K562 (cell line): ENCODE measurements around the gene SNTG2. TPM values are rescaled to one million over a fixed set of nuclear protein-coding genes. Genes with fewer than 3 reads are reported as not detected.

Experiments
- ATAC-seq: fragments of 200-7000 bp; cut with Tn5 transposase; 3 replicates; pipeline ENCODE4 v1.9.1; 2020; ENCODE audit warnings: moderate library complexity
- BruUV-seq: library from RNA; stranded (reverse); fragments of 400-500 nt; replicated peaks from 2 replicates; lab custom pipeline; 2021; lab: Mats Ljungman, UMichigan
- CTCF ChIA-PET: fragments of 300-600 bp; formaldehyde crosslinking; extraction: SDS; loops from one replicate; lab custom pipeline; 2021; ENCODE audit warnings: low intra/inter-chr PET ratio; lab: Yijun Ruan, JAX
- POLR2A ChIA-PET: fragments of 300-600, 350-650 bp; sonication (Branson Sonifier 250); formaldehyde crosslinking; extraction: SDS; loops from one replicate; lab custom pipeline; 2021; ENCODE audit warnings: antibody characterized with exemption, inconsistent platforms; lab: Yijun Ruan, JAX
- DNase-seq, 4 experiments: peaks; one replicate each; pipeline versions ENCODE4 v3.0.0 to v3.0.0-alpha.2; 2011 to 2018; ENCODE audit warnings: low spot score in 3 of 4, mixed read lengths in 3 of 4; ENCODE audit errors: extremely low read depth in 1 of 4
- FAIRE-seq: peaks from 2 replicates; lab custom pipeline; 2011; peaks lifted over from hg19 to GRCh38; lab: Jason Lieb, UNC
- H2AFZ ChIP-seq: 2 replicates; pipeline ENCODE4 v1.6.0; 2011; ENCODE audit warnings: low read depth, low read length, control low read depth, inconsistent platforms
- H3K27ac ChIP-seq: fragments of 200-600 bp; 3 replicates; pipeline ENCODE4 v1.8.0; 2011; ENCODE audit warnings: low read depth, mild to moderate bottlenecking, control low read depth, inconsistent platforms, low read length, moderate library complexity, mixed read lengths; ENCODE audit errors: extremely low read depth
- H3K27me3 ChIP-seq, 2 experiments: fragments of 300-600 bp in 1 of 2; 2 replicates in 1 of 2; 3 replicates in 1 of 2; pipeline versions ENCODE4 v1.6.0 to v1.8.0; 2011; ENCODE audit warnings: inconsistent platforms in 2 of 2, low read length in 2 of 2, mild to moderate bottlenecking in 1 of 2, mixed read lengths in 1 of 2, moderate library complexity in 1 of 2; ENCODE audit not compliant: control insufficient read depth in 2 of 2, insufficient read depth in 2 of 2
- H3K36me3 ChIP-seq: fragments of 300-600 bp; 3 replicates; pipeline ENCODE4 v1.8.0; 2011; ENCODE audit warnings: mild to moderate bottlenecking, low read length, inconsistent platforms; ENCODE audit not compliant: control insufficient read depth, insufficient read depth
- H3K4me1 ChIP-seq, 2 experiments: fragments of 200-600 bp in 1 of 2; replicated peaks in 1 of 2; 2 replicates in 1 of 2; 3 replicates in 1 of 2; pipeline versions ENCODE4 v1.5.1 to v1.8.0; 2011; ENCODE audit warnings: inconsistent platforms in 2 of 2, low read length in 2 of 2, mild to moderate bottlenecking in 1 of 2, mixed read lengths in 1 of 2, moderate library complexity in 1 of 2; ENCODE audit not compliant: control insufficient read depth in 2 of 2, insufficient read depth in 2 of 2
- H3K4me2 ChIP-seq: 2 replicates; pipeline ENCODE4 v1.6.1; 2011; ENCODE audit warnings: low read length, control low read depth, inconsistent platforms, mixed read lengths; ENCODE audit not compliant: insufficient read depth
- H3K4me3 ChIP-seq: fragments of 200-600 bp; sonication (generic), shearing (Covaris generic); 2 replicates; pipeline ENCODE4 v1.5.1; 2016; ENCODE audit warnings: control low read depth, inconsistent platforms
- H3K79me2 ChIP-seq: fragments of 200-600 bp; 3 replicates; pipeline ENCODE4 v1.8.0; 2011; ENCODE audit warnings: low read length, inconsistent platforms; ENCODE audit not compliant: control insufficient read depth, insufficient read depth
- H3K9ac ChIP-seq, 2 experiments: 2 replicates each; pipeline versions ENCODE4 v1.6.0 to v1.6.1; 2011; ENCODE audit warnings: low read depth in 2 of 2, low read length in 2 of 2, control low read depth in 1 of 2, inconsistent platforms in 1 of 2, mild to moderate bottlenecking in 1 of 2, mixed read lengths in 1 of 2; ENCODE audit not compliant: insufficient read depth in 1 of 2
- H3K9me1 ChIP-seq: one replicate; pipeline ENCODE4 v1.6.0; 2011; ENCODE audit warnings: inconsistent platforms, mild to moderate bottlenecking, low read length, moderate library complexity; ENCODE audit not compliant: control insufficient read depth, insufficient read depth
- H3K9me3 ChIP-seq: replicated peaks from 2 replicates; pipeline ENCODE4 v1.5.1; 2011; ENCODE audit warnings: low read depth, low read length, inconsistent platforms; ENCODE audit not compliant: control insufficient read depth, insufficient read depth
- H4K20me1 ChIP-seq: replicated peaks from 2 replicates; pipeline ENCODE4 v1.6.1; 2011; ENCODE audit warnings: low read length, inconsistent platforms, mixed read lengths; ENCODE audit not compliant: control insufficient read depth, insufficient read depth
- ASH1L ChIP-seq: fragments of 450-650 bp; IDR thresholded peaks from 2 replicates; pipeline ENCODE4 v1.6.1; 2018; ENCODE audit warnings: borderline replicate concordance, mild to moderate bottlenecking, low read depth; ENCODE audit not compliant: partially characterized antibody
- ATF3 ChIP-seq, 2 experiments: fragments of 450-650 bp in 1 of 2; sonication (generic) in 1 of 2; formaldehyde crosslinking in 1 of 2; IDR thresholded peaks in 1 of 2; conservative IDR thresholded peaks in 1 of 2; 2 replicates each; pipeline versions ENCODE4 v1.6.1 to v1.8.1; 2016 to 2023; ENCODE audit warnings: mild to moderate bottlenecking in 2 of 2, moderate library complexity in 2 of 2, inconsistent platforms in 1 of 2, missing genetic modification reagents in 1 of 2
- EGR1 ChIP-seq: fragments of 450-650 bp; conservative IDR thresholded peaks from 2 replicates; pipeline ENCODE4 v1.6.1; 2017; ENCODE audit warnings: mild to moderate bottlenecking
- GABPA ChIP-seq: fragments of 200-800 bp; sonication (Bioruptor generic); conservative IDR thresholded peaks from 2 replicates; pipeline ENCODE4 v1.6.1; 2016; ENCODE audit warnings: low read depth, missing genetic modification characterization, missing compliant biosample characterization
- HIVEP1 ChIP-seq: fragments of 250-450 bp; sonication (Bioruptor Pico); IDR thresholded peaks from 2 replicates; pipeline ENCODE4 v1.4.0; 2020; ENCODE audit warnings: mild to moderate bottlenecking
- MECOM ChIP-seq: fragments of 250-450 bp; sonication (Bioruptor Pico); IDR thresholded peaks from 2 replicates; pipeline ENCODE4 v1.8.0; 2022; ENCODE audit warnings: inconsistent platforms
- NR2C1 ChIP-seq, 2 experiments: fragments of 450-650 bp; IDR thresholded peaks; 2 replicates each; pipeline ENCODE4 v1.6.1; 2017; ENCODE audit warnings: mild to moderate bottlenecking in 2 of 2, antibody characterized with exemption in 1 of 2, inconsistent platforms in 1 of 2, missing compliant biosample characterization in 1 of 2, missing genetic modification characterization in 1 of 2
- SRSF9 ChIP-seq: fragments of 200-400 bp; formaldehyde crosslinking; IDR thresholded peaks from 2 replicates; pipeline ENCODE4 v1.6.1; 2017; ENCODE audit warnings: low read depth, low read length, borderline replicate concordance
- TARDBP ChIP-seq: fragments of 450-650 bp; IDR thresholded peaks from 2 replicates; pipeline ENCODE4 v1.6.1; 2016
- TCF7 ChIP-seq: sonication (generic); IDR thresholded peaks from 2 replicates; pipeline ENCODE4 v1.6.1; 2016; ENCODE audit warnings: antibody characterized with exemption, borderline replicate concordance
- ZKSCAN8 ChIP-seq: fragments of 200-800 bp; sonication (Bioruptor generic); IDR thresholded peaks from 2 replicates; pipeline ENCODE4 v1.6.1; 2016; ENCODE audit warnings: missing genetic modification characterization, missing compliant biosample characterization
- ZNF146 ChIP-seq: IDR thresholded peaks from one replicate; pipeline ENCODE4 v1.6.1; 2018; ENCODE audit warnings: missing compliant biosample characterization; ENCODE audit not compliant: unreplicated experiment
- ZNF785 ChIP-seq: fragments of 250-450 bp; sonication (Bioruptor Pico); IDR thresholded peaks from 2 replicates; pipeline ENCODE4 v1.4.0; 2020; ENCODE audit warnings: mild to moderate bottlenecking
- WGBS: fragments of 100-300 bp; shearing (Covaris generic); methylation state at CpG from one replicate; pipeline ENCODE4 v1.1.6; 2016; ENCODE audit warnings: low coverage, mixed read lengths; ENCODE audit not compliant: insufficient coverage; ENCODE audit errors: missing lambda C conversion rate; 5-methylcytosine and 5-hydroxymethylcytosine counted together
- in situ Hi-C: fragments of 300-500 bp; cut with MboI; formaldehyde crosslinking; loops from 4 replicates; pipeline ENCODE4 v1.15.0; 2018; ENCODE audit warnings: inconsistent platforms, mixed read lengths
- intact Hi-C: fragments of 100-400 bp; cut with micrococcal nuclease; formaldehyde crosslinking; loops from 2 replicates; pipeline ENCODE4 v1.14.2; 2022
- polyA plus RNA-seq, 8 experiments: library from polyadenylated mRNA; depleted of rRNA in 4 of 8; stranded (reverse) in 5 of 8; unstranded in 3 of 8; fragments of >200 nt; fragmentation: Nextera tagmentation in 2 of 8; fragmentation: Illumina TruSeq in 1 of 8; extraction: Ambion mirVana in 2 of 8; extraction: Trizol in 1 of 8; gene quantifications; 2 replicates each; pipeline versions ENCODE4 v1.2.1 to v1.2.3, GENCODE V29; 2011 to 2014; ENCODE audit warnings: inconsistent platforms in 1 of 8, missing spikeins in 1 of 8
- total RNA-seq, 7 experiments: library from RNA; depleted of rRNA in 6 of 7; stranded (reverse); fragments of >200 nt in 6 of 7; fragmentation: Illumina TruSeq in 2 of 7; extraction: Trizol in 2 of 7; gene quantifications; 2 replicates each; pipeline versions ENCODE4 v1.2.1 to v1.2.3, GENCODE V29; 2011 to 2021; ENCODE audit warnings: low replicate concordance in 1 of 7

The SNTG2 gene
- total and polyA plus RNA-seq, 9 of the 15 experiments (the other 6 are each of a cell fraction or from before 2014, with no cell fraction given) = not detected

GRCh38 chr2:925711-926110 lies 24.9 kb upstream of the SNTG2 start:
- CTCF ChIA-PET = no interaction called here
- POLR2A ChIA-PET = no interaction called here
- intact Hi-C loops = no loop called here
- Histone ChIP-seq H3K4me3 (no peak overlapping the region), H3K4me1 (peaks cover 0 to 4% of the 10 kb centered on the region in 2 experiments; a peak in 2 of 5 replicates), H3K9me3 (no peaks in the 10 kb centered on the region), H3K79me2 (no peaks in the 10 kb centered on the region), H3K36me3 (no peaks in the 10 kb centered on the region), H3K9ac (no peak overlapping the region), H2AFZ (no peak overlapping the region), H3K27ac (no peak overlapping the region), H3K9me1 (no peaks in the 10 kb centered on the region), H3K27me3 (peaks cover 15 to 55% of the 10 kb centered on the region in 2 experiments), H4K20me1 (peaks cover 3% of the 10 kb centered on the region; the same call in 1 of the 2 replicates), H3K4me2 (no peak overlapping the region)
- no peak for TF ChIP-seq MECOM (CRISPR knock-in tag)
- TF ChIP-seq EGR1 = no peak
- no peak for TF ChIP-seq TARDBP
- DNase-seq (no peak), FAIRE-seq (no peak), ATAC-seq (no peak)
- no TSS peak for BruUV-seq
- in situ Hi-C loops = no loop called here
- WGBS = 0% methylated on average over 5 of the region's 8 CpGs

DNA sequence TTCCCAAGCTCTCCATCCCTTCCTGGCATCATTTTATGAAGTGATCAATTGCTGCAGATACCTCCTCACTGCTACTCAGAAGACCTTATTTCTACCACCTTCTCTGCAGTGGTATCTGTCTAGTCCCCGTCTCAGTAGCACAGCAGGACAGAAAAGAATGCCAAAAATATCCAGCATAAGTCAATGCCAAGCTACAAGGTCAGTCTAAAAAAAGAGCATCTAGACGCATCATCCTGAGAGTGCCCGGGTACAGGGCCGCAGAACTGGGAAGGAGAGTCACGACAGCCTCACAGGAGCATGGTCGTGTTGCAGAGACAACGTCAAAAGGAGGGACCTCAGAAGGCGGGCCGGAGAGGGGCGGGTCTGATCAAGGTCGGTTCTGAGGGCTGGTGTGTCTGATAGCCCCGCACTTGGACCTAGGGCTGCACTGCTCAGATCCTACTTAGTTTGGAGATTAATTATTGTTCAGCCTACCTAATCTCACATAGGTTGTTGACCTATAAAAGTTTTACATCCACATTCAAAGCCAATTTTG lies 24.3 kb upstream of the SNTG2 start:
- H3K9me3 ChIP-seq = no peaks in the 10 kb centered on the region
- H3K4me3 ChIP-seq = no peak overlapping the region
- no peak overlapping the region for H2AFZ ChIP-seq
- intact Hi-C loops = no loop called here
- no peak for FAIRE-seq
- H4K20me1 ChIP-seq = peaks cover 3% of the 10 kb centered on the region; the same call in 1 of the 2 replicates
- H3K36me3 ChIP-seq = no peaks in the 10 kb centered on the region
- no peak overlapping the region for H3K27ac ChIP-seq
- DNase-seq = no peak
- H3K27me3 ChIP-seq = peaks cover 18 to 56% of the 10 kb centered on the region in 2 experiments
- in situ Hi-C loops = no loop called here
- H3K9me1 ChIP-seq = no peaks in the 10 kb centered on the region
- under 1% methylated on average over 12 of the region's 12 CpGs for WGBS
- no TSS peak for BruUV-seq
- no peak overlapping the region for H3K4me2 ChIP-seq
- ChIA-PET POLR2A (no interaction called here), CTCF (no interaction called here)
- peaks cover 0 to 4% of the 10 kb centered on the region in 2 experiments; a peak in 2 of 5 replicates for H3K4me1 ChIP-seq
- no peak overlapping the region for H3K9ac ChIP-seq
- no peak for ATAC-seq
- no peaks in the 10 kb centered on the region for H3K79me2 ChIP-seq
- TF ChIP-seq NR2C1 (IDR thresholded peaks at IDR 0.05) (no peak), NR2C1 (tag; IDR thresholded peaks at IDR 0.05) (no peak), ASH1L (no peak), ZNF785 (CRISPR knock-in tag) (no peak), ZKSCAN8 (CRISPR knock-in tag) (no peak), ATF3 (IDR thresholded peaks at IDR 0.05) (no peak), ATF3 (CRISPR knock-in tag; conservative IDR thresholded peaks at IDR 0.05) (no peak), TCF7 (no peak), GABPA (tag) (no peak), SRSF9 (no peak), ZNF146 (no peak), HIVEP1 (CRISPR knock-in tag) (no peak)
